LHCN-M2 (cell line): ENCODE results near the gene MTCH2. TPM values are rescaled to one million over a fixed set of nuclear protein-coding genes. Genes with fewer than 3 reads are reported as not detected.
"Not testable (repeated sequence)": the region's sequence is repeated elsewhere in the genome, so short reads cannot be mapped to it uniquely, and the experiment has no call there.

Experiments used
- DNase-seq: peaks from one replicate; pipeline ENCODE4 v3.0.0-alpha.2; 2012; ENCODE audit warnings: low read depth
- polyA plus RNA-seq: library from polyadenylated mRNA; unstranded; fragments of >200 nt; gene quantifications from one replicate; pipeline ENCODE4 v1.2.1, GENCODE V29; 2012; ENCODE audit warnings: missing spikeins
- total RNA-seq: library from RNA; depleted of rRNA; stranded (reverse); fragments of >200 nt; gene quantifications from 2 replicates; pipeline ENCODE4 v1.2.3, GENCODE V29; 2014; rRNA removed

Gene MTCH2
- total RNA-seq: 142 and 143 TPM in 2 replicates
- polyA plus RNA-seq: 200 TPM

DNA sequence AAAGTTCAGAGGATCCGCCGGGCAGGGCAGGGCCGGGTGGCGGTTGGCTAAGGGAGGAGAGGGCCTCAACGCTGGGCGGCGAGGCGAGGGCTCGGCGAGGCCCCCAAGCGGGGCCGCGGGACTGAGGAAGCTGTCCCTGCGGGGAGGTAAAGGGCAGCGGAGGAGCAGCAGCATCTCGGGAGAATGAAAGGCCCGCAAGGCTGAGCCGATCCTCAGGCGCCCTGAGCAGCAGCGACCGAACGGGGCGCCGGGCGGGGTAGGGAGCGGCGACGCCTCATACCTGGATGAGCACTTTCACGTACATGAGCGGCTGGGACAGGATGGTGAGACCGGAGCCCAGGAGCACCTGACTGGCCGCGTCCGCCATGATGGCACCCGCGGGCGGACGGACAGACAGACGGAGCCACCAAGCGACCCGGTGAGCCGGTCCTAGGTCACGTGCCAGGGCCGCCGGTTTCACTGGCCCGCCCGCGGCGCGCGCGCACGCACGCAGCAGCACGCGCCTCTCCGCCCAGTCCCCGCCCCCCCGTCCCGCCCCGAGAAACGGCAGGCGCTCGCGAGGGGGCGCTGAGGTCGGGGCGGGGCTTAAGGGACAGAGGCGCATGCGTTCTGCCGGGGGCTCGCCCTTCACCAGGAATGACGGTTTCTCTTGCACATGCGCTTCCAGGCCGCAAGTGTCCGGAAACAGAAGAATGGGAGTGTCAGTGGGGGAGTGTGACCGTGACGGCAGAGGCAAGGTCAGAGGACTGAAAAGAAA, at the start of gene MTCH2:
MTCH2 (minus strand) TSS at position 461 of the 757 bp plus-strand sequence; CDS start at position 367, 94 bp downstream.
- DNase-seq: peak; percentile 96

DNA sequence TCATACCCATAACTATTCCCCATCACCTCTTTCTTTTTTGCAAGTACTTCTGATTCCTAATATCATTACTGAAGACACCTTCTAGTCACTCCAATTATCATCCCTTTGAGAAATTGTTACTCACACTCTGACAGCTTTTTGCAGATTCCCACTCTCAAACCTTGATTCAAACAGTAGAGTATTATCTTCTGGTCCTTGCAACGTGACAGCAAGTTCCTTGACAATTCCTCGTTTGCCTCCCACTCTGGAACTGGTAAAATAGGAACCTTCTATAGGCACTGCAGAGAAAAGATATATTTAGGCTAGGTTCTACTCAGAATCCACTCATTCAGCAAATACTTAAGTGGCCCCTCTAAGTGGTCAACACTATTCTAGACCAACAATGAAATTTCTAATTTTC, 49.6 kb upstream of the MTCH2 start:
- no peak for DNase-seq

DNA sequence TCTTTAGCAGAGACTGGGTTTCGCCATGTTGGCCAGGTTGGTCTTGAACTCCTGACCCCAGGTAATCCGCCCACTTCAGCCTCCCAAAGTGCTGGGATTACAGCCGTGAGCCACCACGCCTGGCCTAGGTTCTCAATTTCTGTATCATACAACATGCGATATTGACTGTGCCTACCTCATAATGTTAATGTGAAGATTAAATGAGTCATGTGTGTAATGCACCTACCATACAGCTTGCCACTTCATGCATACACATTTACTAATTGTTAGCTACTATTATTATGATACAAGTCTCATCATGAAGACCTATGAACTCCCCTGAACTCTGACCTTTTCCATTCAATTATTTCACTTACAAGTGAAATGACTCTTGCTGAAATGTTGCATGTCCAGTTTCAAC, 47.1 kb upstream of the MTCH2 start:
- no peak for DNase-seq

DNA sequence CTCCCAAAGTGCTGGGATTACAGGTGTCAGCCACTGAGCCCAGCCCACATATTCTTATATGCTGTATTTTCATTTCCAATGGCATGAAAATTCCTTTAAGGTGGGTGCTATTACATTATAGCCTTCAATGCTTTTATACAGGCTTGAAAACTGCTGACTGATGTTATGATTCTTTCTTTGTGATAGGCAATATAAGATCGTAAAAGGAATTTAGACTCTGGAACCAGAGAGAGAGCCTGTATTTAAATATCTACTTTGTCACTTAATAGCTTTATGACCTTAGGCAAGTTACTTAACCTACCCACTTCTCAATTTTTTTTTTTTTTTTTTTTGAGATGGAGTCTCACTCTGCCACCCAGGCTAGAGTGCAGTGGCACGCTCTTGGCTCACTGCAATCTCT, 46.6 kb upstream of the MTCH2 start:
- no peak for DNase-seq

DNA sequence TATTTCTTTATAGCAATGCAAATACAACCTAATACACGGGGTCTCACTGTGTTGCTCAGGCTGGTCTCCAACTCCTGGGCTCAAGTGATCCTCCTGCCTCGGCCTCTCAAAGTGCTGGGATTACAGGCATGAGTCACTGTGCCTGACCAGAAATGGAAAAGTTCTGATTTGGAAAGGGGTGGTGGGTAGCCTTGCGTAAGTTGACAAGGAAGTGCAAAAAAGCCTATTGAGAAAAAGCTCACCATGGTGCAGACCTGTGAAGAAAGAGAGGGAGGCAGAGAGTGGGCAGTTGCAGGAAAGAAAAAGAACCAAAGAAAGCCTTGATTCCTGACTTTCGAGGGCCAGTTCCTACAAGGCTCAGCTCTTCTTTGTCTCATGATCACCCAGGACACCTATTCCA, 45.8 kb upstream of the MTCH2 start:
- no peak for DNase-seq

DNA sequence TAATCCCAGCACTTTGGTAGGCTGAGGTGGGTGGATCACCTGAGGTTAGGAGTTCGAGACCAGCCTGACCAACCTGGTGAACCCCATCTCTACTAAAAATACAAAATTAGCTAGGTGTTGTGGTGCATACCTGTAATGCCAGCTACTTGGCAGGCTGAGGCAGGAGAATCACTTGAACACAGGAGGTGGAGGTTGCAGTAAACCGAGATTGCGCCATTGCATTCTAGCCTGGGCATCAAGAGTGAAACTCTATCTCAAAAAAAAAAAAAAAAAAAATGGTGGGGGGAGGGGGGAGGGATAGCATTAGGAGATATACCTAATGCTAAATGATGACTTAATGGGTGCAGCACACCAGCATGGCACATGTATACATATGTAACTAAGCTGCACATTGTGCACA, 44.3 kb upstream of the MTCH2 start:
- DNase-seq: not testable (repeated sequence)

DNA sequence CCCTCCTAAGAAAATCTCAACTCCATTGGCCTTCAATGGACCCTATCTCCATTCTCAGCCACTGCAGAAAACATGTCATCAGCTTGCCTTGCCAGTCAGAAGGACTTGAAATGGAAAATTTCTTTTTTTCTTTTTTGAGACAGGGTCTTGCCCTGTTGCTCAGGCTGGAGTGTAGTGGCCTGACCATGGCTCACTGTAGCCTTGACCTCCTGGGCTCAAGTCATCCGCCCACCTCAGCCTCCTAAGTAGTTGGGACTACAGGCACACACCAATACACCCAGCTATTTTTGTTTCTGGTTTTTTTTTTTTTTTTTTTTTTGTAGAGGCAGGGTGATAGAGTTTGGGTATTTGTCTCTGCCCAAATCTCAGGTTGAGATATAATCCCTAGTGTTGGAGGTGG, 43.8 kb upstream of the MTCH2 start:
- DNase-seq: no peak

DNA sequence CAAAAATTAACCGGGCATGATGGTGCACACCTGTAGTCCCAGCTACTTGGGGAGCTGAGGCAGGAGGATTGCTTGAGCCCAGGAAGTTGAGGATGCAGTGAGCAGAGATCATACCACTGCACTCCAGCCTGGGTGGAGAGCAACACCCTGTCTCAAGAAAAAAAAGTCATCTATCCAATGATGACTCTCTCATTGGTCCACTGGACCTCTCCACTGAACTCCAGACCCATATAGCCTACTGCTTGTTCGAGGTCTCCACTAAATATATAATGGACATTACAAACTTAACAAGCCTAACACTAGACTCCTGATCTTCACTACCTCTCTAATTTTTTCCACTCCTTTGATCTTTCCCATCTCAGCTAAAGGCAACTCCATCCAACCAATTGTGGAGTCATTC, 33.5 kb upstream of the MTCH2 start:
- no peak for DNase-seq

DNA sequence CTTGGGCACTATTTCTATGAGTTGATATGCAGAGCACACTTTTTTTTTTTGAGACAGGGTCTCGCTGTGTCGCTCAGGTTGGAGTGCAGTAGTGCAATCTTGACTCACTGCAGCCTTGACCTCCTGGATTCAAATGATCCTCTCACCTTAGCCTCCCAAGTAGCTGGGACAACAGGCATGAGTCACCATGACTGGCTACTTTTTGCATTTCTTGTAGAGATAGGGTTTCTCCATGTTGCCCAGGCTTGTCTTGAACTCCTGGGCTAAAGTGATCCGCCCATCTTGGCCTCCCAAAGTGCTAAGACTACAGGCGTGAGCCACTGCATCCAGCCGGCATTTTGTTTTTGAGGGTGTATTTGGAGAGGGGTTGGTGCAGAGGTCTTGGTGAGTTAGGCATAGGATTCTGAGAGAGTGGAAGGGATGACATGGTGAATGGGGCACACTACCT, 29.9 kb upstream of the MTCH2 start:
- DNase-seq: peak; percentile 26

DNA sequence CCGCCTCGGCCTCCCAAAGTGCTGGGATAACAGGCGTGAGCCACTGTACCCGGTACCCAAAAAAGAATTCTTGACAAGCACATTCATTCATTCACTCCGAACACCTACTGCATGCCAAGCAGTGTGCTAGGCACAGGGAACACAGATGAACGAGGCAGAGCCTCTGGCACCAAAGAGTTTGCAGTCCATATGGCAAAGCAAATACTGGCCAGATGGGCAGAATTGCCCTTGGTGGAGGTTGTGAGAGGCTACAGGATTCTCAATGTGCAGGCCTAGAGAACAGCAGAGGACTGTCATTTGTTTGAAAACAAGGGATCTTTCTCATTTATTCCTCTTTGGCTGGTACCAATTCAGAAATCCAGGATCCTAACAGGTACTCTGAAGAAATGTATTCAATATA, 27.5 kb upstream of the MTCH2 start:
- no peak for DNase-seq

DNA sequence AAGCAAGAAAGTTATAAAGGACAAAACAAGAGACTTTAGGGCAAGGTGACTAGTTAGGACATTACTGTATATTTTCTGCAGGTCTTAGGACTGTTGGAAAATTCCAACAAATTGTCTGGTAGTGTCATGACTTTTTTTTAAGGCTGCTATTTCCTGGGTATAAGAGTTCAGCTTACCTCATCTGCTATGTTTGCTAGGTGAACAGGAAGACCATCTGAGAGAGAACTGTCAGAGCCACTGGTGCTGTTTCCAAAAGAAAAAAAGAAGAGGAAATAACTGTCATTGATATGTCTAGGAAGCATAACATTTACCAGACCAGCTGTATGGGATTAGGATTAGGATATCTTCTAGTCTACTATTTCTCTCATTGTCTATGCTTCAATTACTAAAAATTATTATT, 26.3 kb upstream of the MTCH2 start:
- no peak for DNase-seq

DNA sequence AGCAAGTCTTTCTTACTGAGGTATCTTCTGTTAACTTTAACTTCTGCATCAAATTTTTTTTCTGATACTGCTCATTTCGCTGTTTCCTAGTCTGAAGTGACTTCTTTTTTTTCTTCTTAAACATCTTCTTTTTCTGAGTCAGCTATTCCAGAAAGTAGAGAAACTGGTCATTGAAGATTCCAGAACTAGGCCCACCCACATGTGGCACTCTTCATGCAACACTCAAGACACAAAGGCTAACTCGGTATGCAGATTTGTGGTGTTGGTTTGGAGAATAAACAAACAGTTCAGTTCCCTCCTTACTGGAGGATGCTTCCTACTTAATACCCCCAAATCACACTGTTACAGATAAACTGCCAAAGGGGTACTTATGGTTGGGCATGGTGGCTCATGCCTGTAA, 25.2 kb upstream of the MTCH2 start:
- DNase-seq: no peak

DNA sequence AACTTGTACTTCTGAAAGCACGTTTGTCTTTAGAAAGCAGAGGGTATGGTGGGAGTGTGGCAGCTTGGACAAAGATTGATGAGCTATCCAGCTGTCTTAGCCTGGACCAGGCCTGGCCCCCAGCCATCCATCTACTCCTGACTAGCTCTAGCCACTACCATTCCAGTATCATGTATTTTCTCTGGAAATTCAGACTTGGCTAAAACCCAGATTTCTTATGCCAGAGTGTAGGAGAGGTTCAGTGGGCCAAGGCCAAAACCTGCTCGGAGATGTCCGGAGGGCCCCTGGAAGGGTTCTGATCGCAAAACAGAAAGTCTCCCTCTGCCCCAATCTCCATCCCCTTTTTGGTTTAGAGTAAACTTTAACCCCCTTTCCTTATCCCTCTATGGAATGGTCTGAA, 24.8 kb upstream of the MTCH2 start:
- peak; percentile 83 for DNase-seq

DNA sequence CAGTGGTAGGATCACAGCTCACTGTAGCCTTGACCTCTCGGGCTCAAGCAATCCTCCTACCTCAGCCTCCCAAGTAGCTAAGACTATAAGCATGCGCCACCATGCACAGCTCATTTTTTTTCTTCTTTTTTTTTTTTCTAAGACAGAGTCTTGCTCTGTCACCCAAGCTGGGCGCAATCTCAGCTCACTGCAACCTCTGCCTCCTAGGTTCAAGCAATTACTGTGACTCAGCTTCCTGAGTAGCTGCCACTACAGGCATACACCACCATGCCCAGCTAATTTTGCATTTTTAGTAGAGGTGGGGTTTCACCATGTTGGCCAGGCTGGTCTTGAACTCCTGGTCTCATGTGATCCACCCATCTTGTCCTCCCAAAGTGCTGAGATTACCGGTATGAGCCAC, 22.6 kb upstream of the MTCH2 start:
- DNase-seq: peak; percentile 31

DNA sequence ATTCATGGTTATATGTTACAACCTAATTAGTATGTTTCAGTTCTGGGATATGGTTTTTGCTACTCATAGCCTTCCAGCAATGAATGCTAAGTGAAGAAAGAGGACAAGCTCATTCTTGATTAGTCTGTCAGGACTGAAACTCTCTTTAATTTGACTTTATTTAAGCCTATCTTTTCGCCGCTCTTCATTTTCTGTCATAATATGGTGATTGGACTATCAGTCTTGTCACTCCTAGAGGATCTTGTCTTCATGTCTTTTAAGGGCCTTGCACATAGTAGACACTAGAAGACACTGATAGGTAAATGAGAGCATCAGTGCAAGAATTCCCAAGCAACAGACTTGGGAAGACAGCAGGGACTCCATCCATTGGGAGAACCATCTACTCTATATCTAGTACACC, 18.9 kb upstream of the MTCH2 start:
- no peak for DNase-seq

DNA sequence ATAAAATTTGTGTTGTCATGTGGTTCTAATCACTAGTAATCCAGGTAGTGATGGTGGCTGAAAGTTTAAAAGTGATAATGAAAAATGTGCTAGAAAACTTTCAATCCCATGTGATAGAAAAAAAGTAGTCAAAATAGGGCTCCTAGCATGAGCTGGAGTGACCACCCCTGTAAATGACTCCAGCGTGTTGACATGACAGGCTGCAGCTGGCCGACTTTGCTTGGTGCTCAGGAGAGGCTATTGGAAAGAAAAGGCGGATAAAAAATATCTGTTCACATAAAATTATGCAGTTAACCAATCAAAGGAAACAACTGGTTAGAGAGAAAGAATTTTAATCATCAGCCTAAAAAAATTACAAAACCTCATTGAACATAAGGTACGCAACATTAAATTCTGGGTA, 16.9 kb upstream of the MTCH2 start:
- DNase-seq: no peak

DNA sequence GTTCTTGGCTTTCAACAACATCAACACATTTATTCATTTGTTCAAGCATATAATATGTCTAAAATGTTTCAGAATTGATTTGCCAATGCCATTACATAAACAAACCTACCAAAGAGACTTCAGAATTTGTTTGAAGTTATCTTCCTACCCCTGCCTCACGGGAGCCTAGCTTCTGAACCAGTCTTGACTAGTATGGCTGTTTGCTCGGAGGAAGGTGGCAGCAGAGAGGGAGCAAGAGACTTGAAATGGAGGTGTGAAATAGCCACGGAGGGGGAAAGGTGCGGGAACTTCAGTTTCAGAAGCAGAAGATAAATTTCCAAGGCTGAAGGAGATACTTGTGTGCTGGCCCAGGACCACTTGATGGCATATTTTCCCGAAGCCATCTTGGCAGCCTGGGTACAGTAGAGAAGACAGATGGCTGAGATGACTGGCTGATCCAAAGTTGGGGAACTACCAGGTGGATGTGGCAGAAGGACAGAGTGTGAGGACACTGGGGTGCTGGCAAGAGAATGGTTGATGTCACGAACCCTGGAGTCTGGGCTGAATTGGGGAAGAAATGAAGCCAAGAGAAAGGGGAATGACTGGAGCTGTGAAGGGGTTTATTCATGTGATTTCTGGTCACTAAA, 14.0 kb upstream of the MTCH2 start:
- DNase-seq: no peak

DNA sequence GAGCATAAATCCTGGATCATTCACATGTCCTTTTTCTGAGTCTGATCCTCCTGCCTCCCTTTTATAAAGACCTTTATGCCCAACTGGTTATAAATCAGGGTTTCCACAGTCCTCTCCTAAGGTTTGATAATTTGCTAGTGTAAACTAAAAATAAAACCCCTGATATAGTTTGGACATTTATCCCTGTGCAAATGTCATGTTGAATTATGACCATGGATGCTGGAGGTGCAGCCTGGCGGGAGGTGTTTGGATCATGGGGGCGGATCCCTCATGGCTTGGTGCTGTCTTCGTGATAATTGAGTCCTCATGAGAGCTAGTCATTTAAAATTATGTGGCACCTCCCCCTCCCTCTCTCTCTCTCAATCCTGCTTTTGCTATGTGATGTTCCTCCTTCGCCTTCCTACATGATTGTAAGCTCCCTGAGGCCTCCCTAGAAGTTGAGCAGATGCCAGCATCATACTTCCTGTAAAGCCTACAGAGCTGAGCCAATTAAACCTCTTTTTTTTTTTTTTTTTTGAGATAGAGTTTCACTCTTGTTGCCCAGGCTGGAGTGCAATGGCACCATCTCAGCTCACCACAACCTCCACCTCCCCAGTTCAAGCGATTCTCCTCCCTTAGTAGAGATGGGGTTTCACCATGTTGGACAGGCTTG, 9.6 kb upstream of the MTCH2 start:
- DNase-seq: no peak

DNA sequence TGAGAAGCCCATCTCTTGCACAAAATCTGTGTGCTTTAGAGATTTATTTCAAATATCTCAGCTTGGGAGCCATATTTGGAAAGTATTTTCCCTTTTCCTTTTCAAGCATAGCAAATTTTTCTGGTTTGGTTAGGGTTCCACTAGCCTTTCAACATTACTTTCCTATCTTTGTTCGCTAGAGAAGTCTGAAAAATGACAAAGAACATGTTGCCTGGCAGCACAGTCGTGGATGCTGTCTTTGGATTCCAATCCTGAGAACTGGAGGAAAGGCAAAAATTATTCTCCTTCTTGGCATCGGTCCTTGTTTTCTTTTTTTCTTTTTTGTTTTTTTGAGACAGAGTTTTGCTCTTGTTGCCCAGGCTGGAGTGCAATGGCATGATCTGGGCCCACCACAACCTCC, 6.9 kb upstream of the MTCH2 start:
- no peak for DNase-seq

DNA sequence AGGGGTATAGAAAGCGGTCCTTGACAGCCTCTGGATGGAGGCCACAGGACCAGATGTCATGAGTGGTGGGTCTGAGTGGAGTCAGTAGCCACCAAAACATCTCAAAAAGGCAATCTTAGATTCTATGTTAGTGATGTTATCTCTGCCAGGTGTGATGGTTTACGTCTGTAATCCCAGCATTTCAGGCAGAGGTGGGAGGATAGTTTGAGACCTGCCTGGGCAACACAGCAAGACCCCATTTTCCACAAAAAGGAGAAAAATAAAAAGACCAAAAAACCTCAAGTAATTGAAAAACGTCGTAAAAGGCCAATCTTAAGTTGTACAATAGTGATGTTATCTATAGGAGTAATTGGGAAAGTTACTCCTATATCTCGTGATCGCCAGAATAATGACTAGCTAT, 3.7 kb upstream of the MTCH2 start:
- no peak for DNase-seq

DNA sequence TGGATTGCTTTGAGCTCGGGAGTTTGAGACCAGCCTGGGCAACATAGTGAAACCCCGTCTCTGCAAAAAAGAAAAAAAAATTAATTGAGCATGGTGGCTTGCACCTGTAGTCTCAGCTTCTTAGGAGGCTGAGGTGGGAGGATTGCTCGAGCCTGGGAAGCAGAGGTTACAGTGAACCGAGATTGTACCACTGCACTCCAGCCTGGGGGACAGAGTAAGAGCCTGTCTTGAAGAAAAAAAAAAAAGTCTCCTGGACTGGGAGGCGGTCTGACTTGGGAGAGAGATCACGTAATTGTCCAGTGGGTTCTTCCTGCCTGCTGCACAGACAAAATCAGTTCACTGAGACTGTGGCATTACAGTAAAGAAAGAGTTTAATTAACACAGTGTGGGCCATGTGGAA, 3.1 kb upstream of the MTCH2 start:
- no peak for DNase-seq

DNA sequence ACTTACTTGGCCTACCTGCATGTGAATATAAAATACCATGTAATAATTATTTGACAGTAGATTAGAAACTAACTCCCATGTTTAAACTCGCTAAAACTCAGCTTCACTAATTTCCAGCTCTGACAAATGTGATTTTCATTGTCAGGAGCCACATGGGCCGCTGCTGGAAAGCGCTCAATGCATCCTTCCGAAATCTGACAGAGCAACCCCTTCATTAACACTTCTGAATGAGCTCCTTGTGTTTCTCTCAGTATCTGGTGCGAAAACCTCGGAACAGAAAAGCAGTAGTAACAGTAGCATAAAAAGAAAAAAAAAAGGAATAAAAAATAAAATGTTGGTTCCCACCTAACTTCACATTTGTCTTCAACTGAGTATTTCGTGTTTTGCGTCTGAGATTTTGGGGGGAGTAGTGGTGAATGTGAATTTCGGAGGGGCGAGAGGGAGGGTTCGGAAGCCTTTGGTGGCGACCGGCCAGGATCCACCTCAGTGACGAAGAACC, 710 bp downstream of the MTCH2 start:
- DNase-seq: no peak

DNA sequence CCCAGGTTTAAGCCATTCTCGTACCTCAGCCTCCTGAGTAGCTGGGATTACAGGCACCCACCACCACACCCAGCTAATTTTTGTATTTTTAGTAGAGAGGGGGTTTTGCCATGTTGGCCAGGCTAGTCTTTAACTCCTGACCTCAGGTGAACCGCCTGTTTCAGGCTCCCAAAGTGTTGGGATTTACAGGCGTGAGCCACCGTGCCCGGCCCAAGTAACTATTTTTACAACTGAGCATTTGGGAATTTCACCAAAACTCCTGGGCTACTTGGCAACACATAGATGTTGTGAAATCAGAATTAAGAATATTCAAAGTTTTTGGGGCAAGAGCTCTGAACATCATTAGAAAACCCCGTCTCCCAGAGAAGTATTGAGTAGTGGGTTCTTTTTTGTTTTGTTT, 1.9 kb downstream of the MTCH2 start:
- not testable (repeated sequence) for DNase-seq
